Measurements from ENCODE around the gene SMC1B. TPM values are rescaled to one million over a fixed set of nuclear protein-coding genes. Genes with fewer than 3 reads are reported as not detected.
A peak's percentile ranks its signal among the peaks of the same experiment; 100 is the strongest.

Gene SMC1B
- total RNA-seq, 1 donor from 2014 or later = not detected

DNA sequence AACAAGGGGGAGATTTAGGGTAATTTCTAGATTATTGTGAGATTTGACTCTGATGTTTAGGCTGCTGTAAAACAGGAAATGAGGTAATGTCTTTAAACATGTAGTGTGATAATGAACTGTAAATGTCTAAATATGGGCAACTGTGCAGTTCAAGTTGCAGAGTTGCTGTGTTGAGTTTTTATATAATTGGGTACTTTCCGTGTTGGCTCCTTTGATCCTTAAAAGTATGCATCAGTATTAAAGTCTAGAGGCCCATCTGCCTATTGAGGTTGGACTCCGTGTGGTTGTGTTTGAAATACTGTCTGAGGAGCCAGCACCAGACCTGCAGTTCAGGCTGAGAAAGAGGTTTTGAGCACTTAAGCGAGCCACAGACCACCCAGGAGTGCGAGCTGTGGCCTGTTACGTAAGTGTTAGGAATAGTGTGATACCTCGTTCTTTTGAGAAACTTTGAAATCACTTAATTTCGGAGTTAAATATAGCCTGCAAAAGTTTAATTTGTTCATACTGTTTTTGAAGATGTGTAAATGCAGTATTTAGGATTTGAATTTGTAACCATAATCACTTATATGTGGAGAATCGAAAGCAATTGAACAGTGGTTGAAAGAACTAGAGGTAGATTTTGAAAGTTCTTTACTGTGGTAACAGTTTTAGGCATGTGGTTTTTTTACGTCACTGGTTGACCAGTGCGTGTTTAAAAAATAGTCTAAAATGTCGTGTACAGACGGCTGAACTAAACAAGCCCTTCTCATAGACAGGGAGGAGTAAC is 94.7 kb downstream of the SMC1B start:
- no peak for DNase-seq (ENCODE audit: low spot score, unreplicated experiment)
- Mint-ChIP-seq H3K27me3 (no peaks in the 10 kb centered on the region), H3K4me3 (ENCODE audit: low read depth) (no peak overlapping the region), H3K36me3 (ENCODE audit: insufficient read depth) (peaks cover 6% of the 10 kb centered on the region), H3K4me1 (ENCODE audit: low read depth) (peaks cover 21% of the 10 kb centered on the region), H3K9me3 (ENCODE audit: low read depth) (no peaks in the 10 kb centered on the region), H3K27ac (no peak overlapping the region)
- TF ChIP-seq, protein P1, sequence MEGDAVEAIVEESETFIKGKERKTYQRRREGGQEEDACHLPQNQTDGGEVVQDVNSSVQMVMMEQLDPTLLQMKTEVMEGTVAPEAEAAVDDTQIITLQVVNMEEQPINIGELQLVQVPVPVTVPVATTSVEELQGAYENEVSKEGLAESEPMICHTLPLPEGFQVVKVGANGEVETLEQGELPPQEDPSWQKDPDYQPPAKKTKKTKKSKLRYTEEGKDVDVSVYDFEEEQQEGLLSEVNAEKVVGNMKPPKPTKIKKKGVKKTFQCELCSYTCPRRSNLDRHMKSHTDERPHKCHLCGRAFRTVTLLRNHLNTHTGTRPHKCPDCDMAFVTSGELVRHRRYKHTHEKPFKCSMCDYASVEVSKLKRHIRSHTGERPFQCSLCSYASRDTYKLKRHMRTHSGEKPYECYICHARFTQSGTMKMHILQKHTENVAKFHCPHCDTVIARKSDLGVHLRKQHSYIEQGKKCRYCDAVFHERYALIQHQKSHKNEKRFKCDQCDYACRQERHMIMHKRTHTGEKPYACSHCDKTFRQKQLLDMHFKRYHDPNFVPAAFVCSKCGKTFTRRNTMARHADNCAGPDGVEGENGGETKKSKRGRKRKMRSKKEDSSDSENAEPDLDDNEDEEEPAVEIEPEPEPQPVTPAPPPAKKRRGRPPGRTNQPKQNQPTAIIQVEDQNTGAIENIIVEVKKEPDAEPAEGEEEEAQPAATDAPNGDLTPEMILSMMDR (IDR thresholded peaks at IDR 0.05; ENCODE audit: unreplicated experiment) = no peak

DNA sequence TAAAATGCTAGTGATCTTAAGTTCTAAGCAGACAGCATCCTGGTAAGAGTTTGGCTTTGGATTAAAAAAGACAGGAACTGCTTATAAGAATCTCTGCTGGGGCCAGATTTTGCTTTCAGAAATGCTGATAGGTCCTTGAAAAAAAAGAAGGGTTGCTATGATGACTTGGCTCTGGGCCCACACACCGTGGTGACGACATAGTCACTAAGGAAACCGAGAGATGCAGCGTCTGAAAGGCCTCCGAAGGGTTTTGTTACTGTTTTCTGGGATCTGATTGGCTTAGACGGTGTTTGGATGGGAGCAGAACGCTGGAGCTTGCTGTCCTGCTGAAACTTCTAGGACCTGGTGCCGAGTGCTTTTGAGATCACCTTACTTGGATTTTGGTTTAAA is 95.2 kb downstream of the SMC1B start:
- peaks cover 24% of the 10 kb centered on the region for H3K4me1 Mint-ChIP-seq (ENCODE audit: low read depth)
- H3K36me3 Mint-ChIP-seq (ENCODE audit: insufficient read depth) = peaks cover 1% of the 10 kb centered on the region
- TF ChIP-seq, protein P1 (IDR thresholded peaks at IDR 0.05; ENCODE audit: unreplicated experiment) = no peak
- no peak overlapping the region for H3K27ac Mint-ChIP-seq
- no peaks in the 10 kb centered on the region for H3K27me3 Mint-ChIP-seq
- no peak for DNase-seq (ENCODE audit: low spot score, unreplicated experiment)
- H3K4me3 Mint-ChIP-seq (ENCODE audit: low read depth) = no peak overlapping the region
- no peaks in the 10 kb centered on the region for H3K9me3 Mint-ChIP-seq (ENCODE audit: low read depth)

DNA sequence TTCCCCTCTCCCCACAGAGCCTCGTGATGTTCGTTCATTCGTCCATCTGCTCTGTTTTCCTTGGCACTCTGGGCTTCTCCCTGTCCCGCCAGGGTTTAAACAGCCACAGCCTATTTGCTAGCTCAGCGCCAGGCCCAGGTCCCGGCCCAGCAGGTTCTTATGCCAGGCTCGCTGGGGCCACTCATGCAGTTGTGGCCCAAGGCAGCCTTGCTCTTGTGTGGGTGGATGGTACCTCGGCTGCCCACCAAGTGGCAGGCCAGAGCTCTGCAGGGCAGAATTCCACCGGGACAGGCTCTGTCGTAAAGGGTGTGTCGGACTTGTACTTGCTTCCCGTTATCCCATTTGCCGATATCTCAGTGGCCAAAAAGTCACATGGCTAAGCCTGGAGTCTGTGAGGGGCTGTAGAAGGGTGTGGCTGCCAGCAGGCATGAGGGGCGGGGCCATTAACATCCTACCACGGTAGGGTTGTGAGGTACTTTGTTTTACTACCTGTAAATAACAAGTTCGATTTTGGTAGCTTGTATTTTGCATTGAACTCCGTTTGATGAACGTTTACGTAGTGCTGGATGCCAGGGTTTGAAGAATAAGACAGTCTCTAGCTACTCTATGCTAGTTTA is 95.7 kb downstream of the SMC1B start:
- TF ChIP-seq, protein P1 (IDR thresholded peaks at IDR 0.05; ENCODE audit: unreplicated experiment) = no peak
- Mint-ChIP-seq H3K4me1 (ENCODE audit: low read depth) (peaks cover 26% of the 10 kb centered on the region), H3K4me3 (ENCODE audit: low read depth) (no peak overlapping the region), H3K27ac (no peak overlapping the region), H3K27me3 (no peaks in the 10 kb centered on the region), H3K36me3 (ENCODE audit: insufficient read depth) (peaks cover 1% of the 10 kb centered on the region), H3K9me3 (ENCODE audit: low read depth) (no peaks in the 10 kb centered on the region)
- no peak for DNase-seq (ENCODE audit: low spot score, unreplicated experiment)

DNA sequence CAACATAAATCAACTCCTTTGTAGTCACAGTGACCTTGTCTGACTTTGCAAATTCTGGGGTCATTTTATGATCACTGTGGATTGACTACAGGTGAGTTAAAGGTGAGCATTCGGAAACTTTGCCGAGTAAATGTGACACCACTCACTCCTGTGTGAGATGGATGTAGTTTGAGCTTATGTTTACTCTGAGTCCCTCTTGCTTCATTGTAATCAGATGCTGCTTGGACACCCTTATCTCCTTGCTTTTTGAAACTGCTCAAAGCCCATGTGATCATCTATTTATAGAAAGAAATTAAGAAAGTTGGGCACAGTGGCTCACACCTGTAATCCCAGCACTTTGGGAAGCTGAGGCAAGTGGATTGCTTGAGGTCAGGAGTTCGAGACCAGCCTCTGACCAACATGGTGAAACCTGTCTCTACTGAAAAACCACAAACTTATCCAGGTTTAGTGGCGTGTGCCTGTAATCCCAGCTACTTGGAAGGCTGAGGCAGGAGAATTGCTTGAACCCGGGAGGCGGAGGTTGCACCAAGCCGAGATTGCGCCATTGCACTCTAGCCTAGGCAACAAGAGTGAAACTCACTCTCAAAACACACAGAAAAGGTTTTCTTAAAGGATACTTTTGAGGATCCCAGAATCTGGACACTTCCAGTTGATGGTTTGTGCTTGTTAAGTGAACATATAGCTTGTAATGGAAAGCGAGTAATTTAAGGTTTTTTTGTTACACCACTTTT is 96.4 kb downstream of the SMC1B start:
- no peak overlapping the region for H3K4me3 Mint-ChIP-seq (ENCODE audit: low read depth)
- no peaks in the 10 kb centered on the region for H3K9me3 Mint-ChIP-seq (ENCODE audit: low read depth)
- TF ChIP-seq, protein P1 (IDR thresholded peaks at IDR 0.05; ENCODE audit: unreplicated experiment) = no peak
- H3K36me3 Mint-ChIP-seq (ENCODE audit: insufficient read depth) = peaks cover 1% of the 10 kb centered on the region
- no peaks in the 10 kb centered on the region for H3K27me3 Mint-ChIP-seq
- DNase-seq (ENCODE audit: low spot score, unreplicated experiment) = no peak
- peaks cover 26% of the 10 kb centered on the region for H3K4me1 Mint-ChIP-seq (ENCODE audit: low read depth)
- peak overlapping the region; percentile 31 for H3K27ac Mint-ChIP-seq

DNA sequence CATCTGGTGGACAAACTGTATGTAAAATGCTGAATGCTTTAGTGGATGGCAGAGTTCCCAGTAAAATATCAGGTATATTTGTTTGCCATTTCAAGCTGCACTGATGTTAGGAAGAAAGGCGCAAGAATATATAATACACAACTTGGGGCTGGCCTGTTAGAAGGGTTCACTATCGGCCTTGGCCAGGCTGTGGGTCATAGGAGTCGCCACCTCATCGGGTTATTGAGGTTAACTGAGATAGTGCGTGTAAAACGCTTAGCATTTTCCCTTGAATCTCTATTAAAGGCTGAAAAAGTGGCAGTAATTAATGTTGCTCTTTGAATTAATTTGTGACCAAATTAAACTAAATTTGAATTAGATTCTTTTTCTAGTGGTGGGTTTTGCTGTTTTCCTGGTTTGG is 98.6 kb downstream of the SMC1B start:
- Mint-ChIP-seq H3K27ac (no peak overlapping the region), H3K36me3 (ENCODE audit: insufficient read depth) (no peaks in the 10 kb centered on the region), H3K4me1 (ENCODE audit: low read depth) (peaks cover 39% of the 10 kb centered on the region), H3K9me3 (ENCODE audit: low read depth) (no peaks in the 10 kb centered on the region), H3K4me3 (ENCODE audit: low read depth) (no peak overlapping the region), H3K27me3 (peaks cover 5% of the 10 kb centered on the region)
- no peak for DNase-seq (ENCODE audit: low spot score, unreplicated experiment)
- TF ChIP-seq, protein P1 (IDR thresholded peaks at IDR 0.05; ENCODE audit: unreplicated experiment) = no peak
